Measurements from ENCODE around the gene DIP2C. TPM values are rescaled to one million over a fixed set of nuclear protein-coding genes. Genes with fewer than 3 reads are reported as not detected.

The DIP2C gene
- total RNA-seq, 1 experiment from 2014 or later, result 11.0 TPM

DNA sequence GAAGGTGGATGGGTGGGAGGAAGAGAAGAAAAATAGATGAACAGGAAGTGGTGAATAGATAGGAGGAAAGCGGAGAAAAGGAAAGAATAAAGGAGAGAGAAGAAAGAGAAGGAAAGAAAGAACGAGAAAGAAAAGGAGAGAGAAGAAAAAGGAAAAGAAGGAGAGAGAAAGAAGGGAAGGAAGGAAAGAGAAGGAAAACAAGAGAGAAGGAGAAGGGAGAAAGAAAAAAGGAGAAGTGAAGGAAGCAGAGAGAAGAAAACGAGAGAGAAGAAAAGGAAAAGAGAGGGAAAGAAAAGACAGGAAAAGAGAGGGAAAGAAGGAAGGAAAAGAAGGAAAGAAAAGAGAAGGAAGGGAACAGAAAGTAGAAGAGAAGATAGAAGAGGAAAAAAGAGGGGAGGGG is 211.8 kb downstream of the DIP2C start:
- POLR2A ChIA-PET, result no interaction called here
- Mint-ChIP-seq H3K4me1 (0 out of 2 replicates have a peak, but pooled peaks cover 2% of the 10 kb centered on the region), H3K36me3 (peaks cover 14% of the 10 kb centered on the region), H3K27ac (0 out of 2 replicates have a peak overlapping the region, but pooled peaks have one; percentile 41), H3K9me3 (peaks cover 15% of the 10 kb centered on the region), H3K4me3 (no peak overlapping the region), H3K27me3 (ENCODE audit: low read depth) (no peaks in the 10 kb centered on the region; the same call in 1 of the 2 replicates)
- ATAC-seq (no peak), DNase-seq (ENCODE audit: low spot score) (no peak)
- CTCF ChIA-PET, result no interaction called here
- TF ChIP-seq, protein P1, sequence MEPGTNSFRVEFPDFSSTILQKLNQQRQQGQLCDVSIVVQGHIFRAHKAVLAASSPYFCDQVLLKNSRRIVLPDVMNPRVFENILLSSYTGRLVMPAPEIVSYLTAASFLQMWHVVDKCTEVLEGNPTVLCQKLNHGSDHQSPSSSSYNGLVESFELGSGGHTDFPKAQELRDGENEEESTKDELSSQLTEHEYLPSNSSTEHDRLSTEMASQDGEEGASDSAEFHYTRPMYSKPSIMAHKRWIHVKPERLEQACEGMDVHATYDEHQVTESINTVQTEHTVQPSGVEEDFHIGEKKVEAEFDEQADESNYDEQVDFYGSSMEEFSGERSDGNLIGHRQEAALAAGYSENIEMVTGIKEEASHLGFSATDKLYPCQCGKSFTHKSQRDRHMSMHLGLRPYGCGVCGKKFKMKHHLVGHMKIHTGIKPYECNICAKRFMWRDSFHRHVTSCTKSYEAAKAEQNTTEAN (CRISPR knock-in tag; IDR thresholded peaks at IDR 0.05), result no peak
- TF ChIP-seq, protein P2, sequence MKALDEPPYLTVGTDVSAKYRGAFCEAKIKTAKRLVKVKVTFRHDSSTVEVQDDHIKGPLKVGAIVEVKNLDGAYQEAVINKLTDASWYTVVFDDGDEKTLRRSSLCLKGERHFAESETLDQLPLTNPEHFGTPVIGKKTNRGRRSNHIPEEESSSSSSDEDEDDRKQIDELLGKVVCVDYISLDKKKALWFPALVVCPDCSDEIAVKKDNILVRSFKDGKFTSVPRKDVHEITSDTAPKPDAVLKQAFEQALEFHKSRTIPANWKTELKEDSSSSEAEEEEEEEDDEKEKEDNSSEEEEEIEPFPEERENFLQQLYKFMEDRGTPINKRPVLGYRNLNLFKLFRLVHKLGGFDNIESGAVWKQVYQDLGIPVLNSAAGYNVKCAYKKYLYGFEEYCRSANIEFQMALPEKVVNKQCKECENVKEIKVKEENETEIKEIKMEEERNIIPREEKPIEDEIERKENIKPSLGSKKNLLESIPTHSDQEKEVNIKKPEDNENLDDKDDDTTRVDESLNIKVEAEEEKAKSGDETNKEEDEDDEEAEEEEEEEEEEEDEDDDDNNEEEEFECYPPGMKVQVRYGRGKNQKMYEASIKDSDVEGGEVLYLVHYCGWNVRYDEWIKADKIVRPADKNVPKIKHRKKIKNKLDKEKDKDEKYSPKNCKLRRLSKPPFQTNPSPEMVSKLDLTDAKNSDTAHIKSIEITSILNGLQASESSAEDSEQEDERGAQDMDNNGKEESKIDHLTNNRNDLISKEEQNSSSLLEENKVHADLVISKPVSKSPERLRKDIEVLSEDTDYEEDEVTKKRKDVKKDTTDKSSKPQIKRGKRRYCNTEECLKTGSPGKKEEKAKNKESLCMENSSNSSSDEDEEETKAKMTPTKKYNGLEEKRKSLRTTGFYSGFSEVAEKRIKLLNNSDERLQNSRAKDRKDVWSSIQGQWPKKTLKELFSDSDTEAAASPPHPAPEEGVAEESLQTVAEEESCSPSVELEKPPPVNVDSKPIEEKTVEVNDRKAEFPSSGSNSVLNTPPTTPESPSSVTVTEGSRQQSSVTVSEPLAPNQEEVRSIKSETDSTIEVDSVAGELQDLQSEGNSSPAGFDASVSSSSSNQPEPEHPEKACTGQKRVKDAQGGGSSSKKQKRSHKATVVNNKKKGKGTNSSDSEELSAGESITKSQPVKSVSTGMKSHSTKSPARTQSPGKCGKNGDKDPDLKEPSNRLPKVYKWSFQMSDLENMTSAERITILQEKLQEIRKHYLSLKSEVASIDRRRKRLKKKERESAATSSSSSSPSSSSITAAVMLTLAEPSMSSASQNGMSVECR (CRISPR knock-in tag; IDR thresholded peaks at IDR 0.05; ENCODE audit: borderline replicate concordance), result no peak
- TF ChIP-seq, protein P3, sequence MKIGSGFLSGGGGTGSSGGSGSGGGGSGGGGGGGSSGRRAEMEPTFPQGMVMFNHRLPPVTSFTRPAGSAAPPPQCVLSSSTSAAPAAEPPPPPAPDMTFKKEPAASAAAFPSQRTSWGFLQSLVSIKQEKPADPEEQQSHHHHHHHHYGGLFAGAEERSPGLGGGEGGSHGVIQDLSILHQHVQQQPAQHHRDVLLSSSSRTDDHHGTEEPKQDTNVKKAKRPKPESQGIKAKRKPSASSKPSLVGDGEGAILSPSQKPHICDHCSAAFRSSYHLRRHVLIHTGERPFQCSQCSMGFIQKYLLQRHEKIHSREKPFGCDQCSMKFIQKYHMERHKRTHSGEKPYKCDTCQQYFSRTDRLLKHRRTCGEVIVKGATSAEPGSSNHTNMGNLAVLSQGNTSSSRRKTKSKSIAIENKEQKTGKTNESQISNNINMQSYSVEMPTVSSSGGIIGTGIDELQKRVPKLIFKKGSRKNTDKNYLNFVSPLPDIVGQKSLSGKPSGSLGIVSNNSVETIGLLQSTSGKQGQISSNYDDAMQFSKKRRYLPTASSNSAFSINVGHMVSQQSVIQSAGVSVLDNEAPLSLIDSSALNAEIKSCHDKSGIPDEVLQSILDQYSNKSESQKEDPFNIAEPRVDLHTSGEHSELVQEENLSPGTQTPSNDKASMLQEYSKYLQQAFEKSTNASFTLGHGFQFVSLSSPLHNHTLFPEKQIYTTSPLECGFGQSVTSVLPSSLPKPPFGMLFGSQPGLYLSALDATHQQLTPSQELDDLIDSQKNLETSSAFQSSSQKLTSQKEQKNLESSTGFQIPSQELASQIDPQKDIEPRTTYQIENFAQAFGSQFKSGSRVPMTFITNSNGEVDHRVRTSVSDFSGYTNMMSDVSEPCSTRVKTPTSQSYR (CRISPR knock-in tag; IDR thresholded peaks at IDR 0.05), result no peak
- no peak for TF ChIP-seq FOXP1 (CRISPR knock-in tag; IDR thresholded peaks at IDR 0.05; ENCODE audit: borderline replicate concordance)
- TF ChIP-seq KAT7 (CRISPR knock-in tag; IDR thresholded peaks at IDR 0.05; ENCODE audit: borderline replicate concordance), result no peak
- no peak for TF ChIP-seq ELF4 (CRISPR knock-in tag; IDR thresholded peaks at IDR 0.05; ENCODE audit: low read depth)
- no peak for TF ChIP-seq FOXK1 (CRISPR knock-in tag; IDR thresholded peaks at IDR 0.05)
- TF ChIP-seq, protein P4, sequence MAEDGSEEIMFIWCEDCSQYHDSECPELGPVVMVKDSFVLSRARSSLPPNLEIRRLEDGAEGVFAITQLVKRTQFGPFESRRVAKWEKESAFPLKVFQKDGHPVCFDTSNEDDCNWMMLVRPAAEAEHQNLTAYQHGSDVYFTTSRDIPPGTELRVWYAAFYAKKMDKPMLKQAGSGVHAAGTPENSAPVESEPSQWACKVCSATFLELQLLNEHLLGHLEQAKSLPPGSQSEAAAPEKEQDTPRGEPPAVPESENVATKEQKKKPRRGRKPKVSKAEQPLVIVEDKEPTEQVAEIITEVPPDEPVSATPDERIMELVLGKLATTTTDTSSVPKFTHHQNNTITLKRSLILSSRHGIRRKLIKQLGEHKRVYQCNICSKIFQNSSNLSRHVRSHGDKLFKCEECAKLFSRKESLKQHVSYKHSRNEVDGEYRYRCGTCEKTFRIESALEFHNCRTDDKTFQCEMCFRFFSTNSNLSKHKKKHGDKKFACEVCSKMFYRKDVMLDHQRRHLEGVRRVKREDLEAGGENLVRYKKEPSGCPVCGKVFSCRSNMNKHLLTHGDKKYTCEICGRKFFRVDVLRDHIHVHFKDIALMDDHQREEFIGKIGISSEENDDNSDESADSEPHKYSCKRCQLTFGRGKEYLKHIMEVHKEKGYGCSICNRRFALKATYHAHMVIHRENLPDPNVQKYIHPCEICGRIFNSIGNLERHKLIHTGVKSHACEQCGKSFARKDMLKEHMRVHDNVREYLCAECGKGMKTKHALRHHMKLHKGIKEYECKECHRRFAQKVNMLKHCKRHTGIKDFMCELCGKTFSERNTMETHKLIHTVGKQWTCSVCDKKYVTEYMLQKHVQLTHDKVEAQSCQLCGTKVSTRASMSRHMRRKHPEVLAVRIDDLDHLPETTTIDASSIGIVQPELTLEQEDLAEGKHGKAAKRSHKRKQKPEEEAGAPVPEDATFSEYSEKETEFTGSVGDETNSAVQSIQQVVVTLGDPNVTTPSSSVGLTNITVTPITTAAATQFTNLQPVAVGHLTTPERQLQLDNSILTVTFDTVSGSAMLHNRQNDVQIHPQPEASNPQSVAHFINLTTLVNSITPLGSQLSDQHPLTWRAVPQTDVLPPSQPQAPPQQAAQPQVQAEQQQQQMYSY (CRISPR knock-in tag; IDR thresholded peaks at IDR 0.05), result no peak
- TF ChIP-seq, protein P5, sequence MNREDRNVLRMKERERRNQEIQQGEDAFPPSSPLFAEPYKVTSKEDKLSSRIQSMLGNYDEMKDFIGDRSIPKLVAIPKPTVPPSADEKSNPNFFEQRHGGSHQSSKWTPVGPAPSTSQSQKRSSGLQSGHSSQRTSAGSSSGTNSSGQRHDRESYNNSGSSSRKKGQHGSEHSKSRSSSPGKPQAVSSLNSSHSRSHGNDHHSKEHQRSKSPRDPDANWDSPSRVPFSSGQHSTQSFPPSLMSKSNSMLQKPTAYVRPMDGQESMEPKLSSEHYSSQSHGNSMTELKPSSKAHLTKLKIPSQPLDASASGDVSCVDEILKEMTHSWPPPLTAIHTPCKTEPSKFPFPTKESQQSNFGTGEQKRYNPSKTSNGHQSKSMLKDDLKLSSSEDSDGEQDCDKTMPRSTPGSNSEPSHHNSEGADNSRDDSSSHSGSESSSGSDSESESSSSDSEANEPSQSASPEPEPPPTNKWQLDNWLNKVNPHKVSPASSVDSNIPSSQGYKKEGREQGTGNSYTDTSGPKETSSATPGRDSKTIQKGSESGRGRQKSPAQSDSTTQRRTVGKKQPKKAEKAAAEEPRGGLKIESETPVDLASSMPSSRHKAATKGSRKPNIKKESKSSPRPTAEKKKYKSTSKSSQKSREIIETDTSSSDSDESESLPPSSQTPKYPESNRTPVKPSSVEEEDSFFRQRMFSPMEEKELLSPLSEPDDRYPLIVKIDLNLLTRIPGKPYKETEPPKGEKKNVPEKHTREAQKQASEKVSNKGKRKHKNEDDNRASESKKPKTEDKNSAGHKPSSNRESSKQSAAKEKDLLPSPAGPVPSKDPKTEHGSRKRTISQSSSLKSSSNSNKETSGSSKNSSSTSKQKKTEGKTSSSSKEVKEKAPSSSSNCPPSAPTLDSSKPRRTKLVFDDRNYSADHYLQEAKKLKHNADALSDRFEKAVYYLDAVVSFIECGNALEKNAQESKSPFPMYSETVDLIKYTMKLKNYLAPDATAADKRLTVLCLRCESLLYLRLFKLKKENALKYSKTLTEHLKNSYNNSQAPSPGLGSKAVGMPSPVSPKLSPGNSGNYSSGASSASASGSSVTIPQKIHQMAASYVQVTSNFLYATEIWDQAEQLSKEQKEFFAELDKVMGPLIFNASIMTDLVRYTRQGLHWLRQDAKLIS (CRISPR knock-in tag; IDR thresholded peaks at IDR 0.05; ENCODE audit: borderline replicate concordance), result no peak
- TF ChIP-seq, protein P6, sequence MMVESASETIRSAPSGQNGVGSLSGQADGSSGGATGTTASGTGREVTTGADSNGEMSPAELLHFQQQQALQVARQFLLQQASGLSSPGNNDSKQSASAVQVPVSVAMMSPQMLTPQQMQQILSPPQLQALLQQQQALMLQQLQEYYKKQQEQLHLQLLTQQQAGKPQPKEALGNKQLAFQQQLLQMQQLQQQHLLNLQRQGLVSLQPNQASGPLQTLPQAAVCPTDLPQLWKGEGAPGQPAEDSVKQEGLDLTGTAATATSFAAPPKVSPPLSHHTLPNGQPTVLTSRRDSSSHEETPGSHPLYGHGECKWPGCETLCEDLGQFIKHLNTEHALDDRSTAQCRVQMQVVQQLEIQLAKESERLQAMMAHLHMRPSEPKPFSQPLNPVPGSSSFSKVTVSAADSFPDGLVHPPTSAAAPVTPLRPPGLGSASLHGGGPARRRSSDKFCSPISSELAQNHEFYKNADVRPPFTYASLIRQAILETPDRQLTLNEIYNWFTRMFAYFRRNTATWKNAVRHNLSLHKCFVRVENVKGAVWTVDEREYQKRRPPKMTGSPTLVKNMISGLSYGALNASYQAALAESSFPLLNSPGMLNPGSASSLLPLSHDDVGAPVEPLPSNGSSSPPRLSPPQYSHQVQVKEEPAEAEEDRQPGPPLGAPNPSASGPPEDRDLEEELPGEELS (CRISPR knock-in tag; IDR thresholded peaks at IDR 0.05), result no peak
- no peak for TF ChIP-seq ZNF317 (CRISPR knock-in tag; IDR thresholded peaks at IDR 0.05; ENCODE audit: borderline replicate concordance, low read depth)
- no peak for TF ChIP-seq JUN (CRISPR knock-in tag; IDR thresholded peaks at IDR 0.05)
- TF ChIP-seq, protein P7, sequence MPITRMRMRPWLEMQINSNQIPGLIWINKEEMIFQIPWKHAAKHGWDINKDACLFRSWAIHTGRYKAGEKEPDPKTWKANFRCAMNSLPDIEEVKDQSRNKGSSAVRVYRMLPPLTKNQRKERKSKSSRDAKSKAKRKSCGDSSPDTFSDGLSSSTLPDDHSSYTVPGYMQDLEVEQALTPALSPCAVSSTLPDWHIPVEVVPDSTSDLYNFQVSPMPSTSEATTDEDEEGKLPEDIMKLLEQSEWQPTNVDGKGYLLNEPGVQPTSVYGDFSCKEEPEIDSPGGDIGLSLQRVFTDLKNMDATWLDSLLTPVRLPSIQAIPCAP (CRISPR knock-in tag; IDR thresholded peaks at IDR 0.05), result no peak
- no peak for TF ChIP-seq OVOL2 (CRISPR knock-in tag; IDR thresholded peaks at IDR 0.05; ENCODE audit: borderline replicate concordance)
- no peak for TF ChIP-seq ESRRA (CRISPR knock-in tag; IDR thresholded peaks at IDR 0.05; ENCODE audit: borderline replicate concordance)
- TF ChIP-seq NFE2L1 (CRISPR knock-in tag; IDR thresholded peaks at IDR 0.05), result no peak
- TF ChIP-seq ETV6 (CRISPR knock-in tag; IDR thresholded peaks at IDR 0.05), result no peak

Data from WTC11 (cell line).